LHCN-M2 (cell line): ENCODE results near the gene PRSS33. TPM values are rescaled to one million over a fixed set of nuclear protein-coding genes. Genes with fewer than 3 reads are reported as not detected.

Source experiments
- DNase-seq: peaks from one replicate; pipeline ENCODE4 v3.0.0-alpha.2; 2012; ENCODE audit warnings: low read depth
- total RNA-seq: library from RNA; depleted of rRNA; stranded (reverse); fragments of >200 nt; gene quantifications from 2 replicates; pipeline ENCODE4 v1.2.3, GENCODE V29; 2014

Gene PRSS33
- total RNA-seq, 1 experiment from 2014 or later = not detected

GRCh38 chr16:2820836-2821486 is 33.6 kb upstream of the PRSS33 start:
- no peak for DNase-seq

- DNase-seq = no peak
These were observed 32.8 kb upstream of the PRSS33 start for GRCh38 chr16:2819939-2820835.

GRCh38 chr16:2819179-2819938 is 32.0 kb upstream of the PRSS33 start:
- no peak for DNase-seq

GRCh38 chr16:2818272-2818876 is 31.0 kb upstream of the PRSS33 start:
- DNase-seq = no peak

- DNase-seq = no peak
These were observed 30.2 kb upstream of the PRSS33 start for GRCh38 chr16:2817340-2818271.

- DNase-seq = no peak
These were observed 29.5 kb upstream of the PRSS33 start, which contains the start of gene PRSS21 for GRCh38 chr16:2816751-2817339. TSS of gene PRSS21 (plus strand) at chr16:2817237. CDS start at chr16:2817269, 32 bp downstream.

GRCh38 chr16:2815299-2815771 is 28.0 kb upstream of the PRSS33 start:
- DNase-seq = no peak

GRCh38 chr16:2814551-2815298 is 27.4 kb upstream of the PRSS33 start:
- no peak for DNase-seq

GRCh38 chr16:2813771-2814221 is 26.4 kb upstream of the PRSS33 start:
- DNase-seq = no peak

GRCh38 chr16:2811703-2812471 is 24.5 kb upstream of the PRSS33 start:
- no peak for DNase-seq

- DNase-seq = no peak
These were observed 23.3 kb upstream of the PRSS33 start for GRCh38 chr16:2810651-2811050.

- no peak for DNase-seq
These were observed 21.9 kb upstream of the PRSS33 start for GRCh38 chr16:2809149-2809760.

- DNase-seq = no peak
These were observed 20.8 kb upstream of the PRSS33 start for GRCh38 chr16:2808181-2808580.

GRCh38 chr16:2806286-2806685 is 18.9 kb upstream of the PRSS33 start:
- no peak for DNase-seq

- no peak for DNase-seq
These were observed 17.4 kb upstream of the PRSS33 start for GRCh38 chr16:2804728-2805127.

GRCh38 chr16:2803545-2804195 is 16.3 kb upstream of the PRSS33 start:
- no peak for DNase-seq

- no peak for DNase-seq
These were observed 12.5 kb upstream of the PRSS33 start for GRCh38 chr16:2799859-2800226.
